ENCODE results near the gene OGDHL. TPM values are rescaled to one million over a fixed set of nuclear protein-coding genes. Genes with fewer than 3 reads are reported as not detected.

OGDHL gene
- total RNA-seq, 1 donor from 2014 or later = 7.5 TPM

DNA sequence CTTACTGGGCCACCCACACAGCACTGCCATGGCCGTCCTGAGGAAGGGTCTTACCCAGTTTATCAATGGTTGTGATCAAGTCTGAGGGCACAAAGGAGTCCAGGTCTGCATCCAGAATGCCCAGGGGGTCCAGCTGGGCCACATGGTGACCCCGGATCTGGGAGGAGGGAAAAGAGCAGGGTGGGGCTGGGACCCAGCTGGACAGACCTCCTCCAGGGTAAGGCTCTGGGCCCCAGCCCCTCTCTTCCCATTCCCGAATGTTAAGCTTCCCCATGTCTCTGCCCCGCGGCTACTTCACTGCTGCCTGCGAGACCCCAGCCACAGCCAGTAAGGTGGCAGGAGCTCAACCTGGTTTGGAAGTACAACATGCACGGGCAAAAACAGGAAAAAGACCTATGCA, 9.5 kb downstream of the OGDHL start:
- DNase-seq (ENCODE audit: low spot score) = no peak
- Mint-ChIP-seq H3K27me3 (ENCODE audit: unreplicated experiment) (peaks cover 2% of the 10 kb centered on the region), H3K9me3 (ENCODE audit: unreplicated experiment) (no peaks in the 10 kb centered on the region), H3K4me3 (ENCODE audit: unreplicated experiment) (no peak overlapping the region), H3K36me3 (ENCODE audit: low read depth, unreplicated experiment) (peaks cover 7% of the 10 kb centered on the region), H3K27ac (ENCODE audit: unreplicated experiment) (no peak overlapping the region), H3K4me1 (ENCODE audit: unreplicated experiment) (peaks cover 16% of the 10 kb centered on the region)
- TF ChIP-seq CTCF (IDR thresholded peaks at IDR 0.05; ENCODE audit: unreplicated experiment) = no peak

DNA sequence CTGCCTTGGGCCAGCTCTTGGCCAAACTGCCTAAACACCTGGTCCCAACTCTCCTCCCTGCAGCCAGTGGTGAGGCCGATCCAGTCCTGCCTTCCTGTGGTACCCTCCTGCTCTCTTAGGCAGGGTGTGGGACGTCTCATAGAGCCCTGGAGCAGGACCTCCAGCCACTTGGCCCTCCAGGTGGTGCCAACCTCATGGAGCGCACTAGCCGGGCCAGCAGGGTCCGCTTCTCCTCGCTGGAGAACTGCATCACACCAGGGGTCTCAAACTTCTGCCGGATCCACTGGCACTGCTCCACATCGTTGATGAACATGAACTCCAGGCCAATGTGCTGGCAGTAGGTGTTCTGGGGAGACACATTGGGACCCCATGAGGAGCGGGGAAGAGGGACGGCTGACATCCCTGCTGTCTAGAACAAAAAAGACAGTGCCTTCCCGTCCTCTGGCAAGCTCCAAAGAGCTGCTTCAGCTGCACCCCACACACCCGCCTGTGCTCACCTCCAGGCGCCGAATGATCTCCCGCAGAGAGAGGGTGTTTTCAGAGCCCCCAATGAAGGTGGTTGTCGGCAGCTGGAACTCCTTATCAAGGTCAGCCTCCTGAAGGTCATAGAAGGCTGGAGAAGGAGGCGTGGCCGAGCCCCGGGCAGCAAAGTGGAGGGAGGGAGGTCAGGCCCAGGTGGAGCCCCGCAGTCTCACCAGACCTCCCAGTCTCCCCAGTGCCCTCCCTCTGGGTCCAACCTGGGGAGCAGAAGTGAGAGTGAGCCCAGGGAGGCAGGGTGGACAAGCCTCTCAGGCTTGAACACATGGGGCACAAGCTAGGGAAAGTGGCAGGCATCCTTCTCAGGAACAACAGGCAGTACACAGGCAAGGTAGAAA, 10.2 kb downstream of the OGDHL start:
- H3K27me3 Mint-ChIP-seq (ENCODE audit: unreplicated experiment) = peaks cover 3% of the 10 kb centered on the region
- peaks cover 16% of the 10 kb centered on the region for H3K4me1 Mint-ChIP-seq (ENCODE audit: unreplicated experiment)
- no peak overlapping the region for H3K4me3 Mint-ChIP-seq (ENCODE audit: unreplicated experiment)
- no peak for DNase-seq (ENCODE audit: low spot score)
- H3K36me3 Mint-ChIP-seq (ENCODE audit: low read depth, unreplicated experiment) = peaks cover 7% of the 10 kb centered on the region
- no peaks in the 10 kb centered on the region for H3K9me3 Mint-ChIP-seq (ENCODE audit: unreplicated experiment)
- H3K27ac Mint-ChIP-seq (ENCODE audit: unreplicated experiment) = no peak overlapping the region
- TF ChIP-seq CTCF (IDR thresholded peaks at IDR 0.05; ENCODE audit: unreplicated experiment) = no peak

DNA sequence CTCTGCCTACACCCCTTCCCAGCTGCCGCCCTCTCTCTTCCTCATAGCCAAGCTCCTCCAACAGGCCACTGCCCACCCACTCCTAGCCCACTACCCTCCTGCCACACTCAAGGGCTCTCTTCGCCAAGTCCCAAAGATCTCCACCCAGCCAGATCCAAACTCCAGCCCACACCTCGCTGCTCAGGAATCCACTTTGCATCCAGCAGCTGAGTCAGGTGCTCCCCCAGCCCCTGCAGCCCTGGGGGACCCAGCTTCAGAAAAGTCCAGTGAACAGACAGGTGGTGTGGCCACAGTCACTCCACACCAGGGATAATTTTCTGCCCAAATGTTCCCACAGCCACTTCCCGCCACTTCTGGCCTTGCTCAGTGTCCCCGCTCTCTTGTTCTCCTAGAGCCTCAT, 10.9 kb downstream of the OGDHL start:
- Mint-ChIP-seq H3K36me3 (ENCODE audit: low read depth, unreplicated experiment) (peaks cover 7% of the 10 kb centered on the region), H3K27ac (ENCODE audit: unreplicated experiment) (no peak overlapping the region), H3K9me3 (ENCODE audit: unreplicated experiment) (no peaks in the 10 kb centered on the region), H3K27me3 (ENCODE audit: unreplicated experiment) (peaks cover 3% of the 10 kb centered on the region), H3K4me1 (ENCODE audit: unreplicated experiment) (peaks cover 16% of the 10 kb centered on the region), H3K4me3 (ENCODE audit: unreplicated experiment) (no peak overlapping the region)
- DNase-seq (ENCODE audit: low spot score) = no peak
- no peak for TF ChIP-seq CTCF (IDR thresholded peaks at IDR 0.05; ENCODE audit: unreplicated experiment)

DNA sequence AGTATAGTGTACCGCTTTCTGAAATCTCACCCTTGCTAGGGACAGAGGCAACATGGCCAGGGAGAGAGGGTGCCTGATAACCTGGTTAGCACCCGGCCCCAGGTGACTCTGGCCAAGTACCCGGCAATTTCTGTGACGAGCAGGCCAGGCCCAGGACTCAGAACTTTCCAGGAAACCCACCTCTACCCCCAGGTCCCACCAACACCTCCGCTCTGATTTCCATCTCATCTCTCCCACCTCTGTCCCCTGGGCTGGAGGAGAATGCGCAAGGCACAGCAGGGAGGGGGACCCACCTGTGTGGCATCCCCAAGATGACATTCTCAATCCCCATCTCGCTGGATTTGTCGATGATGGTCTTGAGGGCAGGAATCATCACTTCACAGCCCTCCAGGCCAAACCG, 11.6 kb downstream of the OGDHL start:
- H3K9me3 Mint-ChIP-seq (ENCODE audit: unreplicated experiment) = no peaks in the 10 kb centered on the region
- no peak overlapping the region for H3K27ac Mint-ChIP-seq (ENCODE audit: unreplicated experiment)
- peaks cover 7% of the 10 kb centered on the region for H3K36me3 Mint-ChIP-seq (ENCODE audit: low read depth, unreplicated experiment)
- peaks cover 3% of the 10 kb centered on the region for H3K27me3 Mint-ChIP-seq (ENCODE audit: unreplicated experiment)
- peaks cover 16% of the 10 kb centered on the region for H3K4me1 Mint-ChIP-seq (ENCODE audit: unreplicated experiment)
- TF ChIP-seq CTCF (IDR thresholded peaks at IDR 0.05; ENCODE audit: unreplicated experiment) = no peak
- no peak for DNase-seq (ENCODE audit: low spot score)
- no peak overlapping the region for H3K4me3 Mint-ChIP-seq (ENCODE audit: unreplicated experiment)
